HG03103 (cell line): ENCODE data around the gene SMIM35.
"Not testable (repeated sequence)": the region's sequence is repeated elsewhere in the genome, so short reads cannot be mapped to it uniquely, and the experiment has no call there.

ENCODE experiments used
- ATAC-seq: cut with Tn5 transposase; IDR thresholded peaks from one replicate; pipeline ENCODE4 v1.9.1; 2021; ENCODE audit warnings: low read depth; ENCODE audit not compliant: unreplicated experiment

SMIM35 gene

GRCh38 chr11:118046051-118046963 lies 40.5 kb downstream of the SMIM35 start:
- ATAC-seq: no peak

- ATAC-seq: no peak
These were observed 41.6 kb downstream of the SMIM35 start for GRCh38 chr11:118045191-118045590.

DNA sequence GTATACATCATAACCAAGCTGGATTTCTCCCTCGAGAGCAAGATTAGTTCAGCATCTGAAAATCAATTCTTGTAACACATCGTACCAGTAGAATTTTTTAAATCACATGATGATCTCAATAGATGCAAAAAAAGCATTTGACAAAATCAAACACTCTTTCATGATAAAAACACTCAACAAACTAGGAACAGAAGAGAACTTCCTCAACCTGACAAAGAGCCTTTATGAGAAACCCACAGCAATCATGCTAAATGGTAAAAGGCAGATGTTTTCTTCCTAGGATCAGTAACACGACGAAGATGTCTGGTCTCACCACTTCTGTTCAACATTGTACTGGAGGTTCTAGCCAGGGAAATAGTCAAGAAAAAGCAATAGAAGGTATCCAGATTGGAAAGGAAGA lies 44.0 kb downstream of the SMIM35 start:
- no peak for ATAC-seq

DNA sequence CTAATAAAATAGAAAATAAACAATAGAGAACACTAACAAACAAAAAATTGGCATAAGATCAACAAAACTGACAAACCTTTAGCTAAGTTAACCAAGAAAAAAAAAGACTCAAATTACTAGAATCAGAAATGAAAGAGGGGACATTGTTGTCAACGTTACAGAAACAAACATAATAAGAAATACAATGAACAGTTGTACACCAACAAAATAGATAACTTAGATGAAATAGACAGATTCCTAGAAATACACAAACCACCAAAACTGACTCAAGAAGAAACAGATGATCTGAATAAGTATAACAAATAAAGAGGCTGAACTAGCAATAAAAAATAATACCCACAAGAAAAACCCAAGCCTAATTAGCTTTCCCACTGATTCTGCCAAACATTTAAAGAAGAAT lies 44.6 kb downstream of the SMIM35 start:
- no peak for ATAC-seq

DNA sequence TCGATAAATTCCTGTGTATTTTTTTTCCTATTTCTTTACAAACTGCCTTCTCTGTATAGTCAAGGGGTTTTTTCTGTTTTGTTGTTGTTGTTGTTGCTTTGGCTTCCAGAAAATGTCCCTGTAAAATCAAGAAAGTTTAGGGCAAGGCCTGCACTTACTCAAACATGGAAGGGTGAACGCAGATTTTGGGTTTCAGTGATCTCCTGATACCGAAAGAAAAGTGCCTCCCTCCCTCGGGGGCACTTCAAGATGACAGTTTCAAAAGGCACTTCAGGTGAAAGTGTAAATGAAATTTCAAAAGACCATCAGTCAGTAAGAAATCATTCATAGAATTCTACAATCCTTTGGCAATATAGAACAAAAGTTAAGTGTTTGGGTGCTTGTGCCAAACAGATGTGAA lies 53.3 kb downstream of the SMIM35 start:
- no peak for ATAC-seq

DNA sequence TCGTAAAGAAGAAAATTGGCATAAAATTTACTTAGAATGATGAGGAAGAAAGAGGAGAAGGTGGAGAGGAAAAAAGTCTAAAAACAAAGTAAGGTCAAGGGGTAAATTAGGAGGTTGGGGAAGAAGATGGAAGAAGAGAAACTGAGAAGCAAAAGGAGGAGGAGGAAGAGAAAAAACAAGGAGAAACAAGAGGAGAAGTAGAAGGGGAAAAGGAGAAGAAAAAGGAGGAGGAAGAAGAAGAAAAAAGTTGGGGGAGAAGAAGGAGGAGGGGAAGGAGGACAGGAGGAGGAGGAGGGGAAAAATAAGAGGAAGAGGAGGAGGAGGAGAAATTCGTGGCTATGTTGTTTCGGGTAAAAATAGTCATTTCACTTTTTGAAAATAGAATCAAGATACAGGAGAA lies 58.1 kb downstream of the SMIM35 start:
- ATAC-seq: no peak

- no peak for ATAC-seq
These were observed 59.1 kb downstream of the SMIM35 start for GRCh38 chr11:118027694-118028093.

- ATAC-seq: no peak
These were observed 65.6 kb downstream of the SMIM35 start for GRCh38 chr11:118021146-118021545.

DNA sequence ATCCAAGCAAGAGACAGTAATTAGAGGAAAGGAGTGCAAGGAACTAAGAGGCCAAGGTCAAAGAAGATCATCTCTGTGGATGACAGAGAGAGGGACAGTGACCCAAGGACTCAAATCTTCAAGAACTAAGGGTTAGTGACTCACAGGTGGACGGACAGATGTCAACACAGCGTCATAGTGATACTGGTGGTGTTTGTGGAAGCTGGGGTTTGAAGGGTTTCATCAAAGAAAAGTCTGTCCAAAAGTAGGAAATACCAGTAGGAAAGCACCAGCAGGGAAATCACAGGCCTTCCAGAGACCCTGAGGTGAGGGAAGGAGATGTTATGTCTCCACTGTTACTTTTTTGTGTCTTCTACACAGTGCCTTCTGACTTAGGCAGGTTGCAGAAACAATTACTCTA lies 68.4 kb downstream of the SMIM35 start:
- ATAC-seq: no peak

GRCh38 chr11:118017631-118018315 lies 69.0 kb downstream of the SMIM35 start:
- ATAC-seq: no peak

- ATAC-seq: no peak
These were observed 69.7 kb downstream of the SMIM35 start for GRCh38 chr11:118017111-118017510.

DNA sequence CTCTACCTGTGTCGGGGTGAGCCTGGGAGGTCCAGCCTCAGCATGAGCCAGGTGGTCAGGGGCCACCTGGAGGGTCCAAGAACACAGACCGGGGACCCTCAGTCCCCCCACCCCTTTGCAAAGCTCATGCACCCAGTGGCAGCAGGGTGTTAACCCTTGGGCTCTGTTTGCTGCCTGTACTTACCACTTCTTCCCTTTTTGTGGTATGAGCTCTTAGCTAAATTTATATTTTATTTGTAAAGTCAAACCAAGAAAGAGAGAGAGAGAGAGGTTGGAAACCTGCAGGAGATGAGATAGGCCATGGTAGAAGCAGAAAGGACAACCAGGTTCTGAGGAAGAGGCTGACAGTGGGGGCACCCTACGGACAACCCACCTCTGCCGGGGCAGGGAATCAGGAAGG lies 70.7 kb downstream of the SMIM35 start:
- ATAC-seq: no peak

- no peak for ATAC-seq
These were observed 71.3 kb downstream of the SMIM35 start for GRCh38 chr11:118015385-118015841.

DNA sequence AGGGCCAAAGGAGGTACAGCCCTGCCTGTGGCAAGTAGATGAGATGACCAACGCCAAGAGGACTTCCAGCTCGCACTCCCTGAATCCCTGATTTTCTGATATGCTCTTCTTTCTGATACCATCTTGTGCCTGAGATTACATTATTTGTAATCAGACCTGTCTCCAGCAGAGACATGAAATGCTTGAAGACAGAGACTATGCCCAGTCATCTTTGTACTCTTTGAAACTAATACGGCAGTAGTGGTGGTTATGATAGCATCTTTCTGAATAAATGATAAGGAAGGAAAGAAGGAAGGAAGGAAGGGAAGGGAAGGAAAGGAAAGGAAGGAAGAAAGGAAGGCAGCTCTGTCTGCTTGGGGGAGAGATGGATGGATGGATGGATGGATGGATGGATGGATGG lies 72.7 kb downstream of the SMIM35 start:
- ATAC-seq: no peak

DNA sequence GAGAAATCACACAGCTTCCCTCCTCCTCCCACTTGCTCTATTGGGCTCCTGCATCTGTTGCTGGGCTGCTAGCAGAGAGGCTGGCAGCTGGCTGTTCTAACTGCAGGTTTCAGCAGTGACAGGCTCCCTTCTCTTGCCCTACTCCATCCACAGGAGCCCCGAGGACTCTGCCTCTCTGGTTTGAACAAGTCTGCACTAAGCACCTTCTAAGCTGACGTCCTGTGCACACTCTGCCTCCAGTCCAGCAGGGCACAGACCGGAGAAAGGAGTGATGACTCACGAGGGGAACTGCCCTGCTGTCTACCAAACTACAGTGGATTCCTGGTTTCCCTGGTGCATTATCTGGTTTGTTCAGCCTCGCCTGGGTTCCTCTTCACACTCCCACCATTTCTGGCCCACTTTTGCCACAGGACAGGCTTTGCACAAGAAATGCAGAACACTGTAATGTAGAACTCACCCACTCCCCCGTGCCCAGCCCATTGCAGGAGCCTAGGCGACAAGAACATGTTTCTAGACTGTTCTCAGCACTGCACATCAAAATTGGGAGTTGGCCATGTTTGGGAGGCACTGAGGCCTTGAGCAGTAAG lies 74.6 kb downstream of the SMIM35 start:
- ATAC-seq: no peak

DNA sequence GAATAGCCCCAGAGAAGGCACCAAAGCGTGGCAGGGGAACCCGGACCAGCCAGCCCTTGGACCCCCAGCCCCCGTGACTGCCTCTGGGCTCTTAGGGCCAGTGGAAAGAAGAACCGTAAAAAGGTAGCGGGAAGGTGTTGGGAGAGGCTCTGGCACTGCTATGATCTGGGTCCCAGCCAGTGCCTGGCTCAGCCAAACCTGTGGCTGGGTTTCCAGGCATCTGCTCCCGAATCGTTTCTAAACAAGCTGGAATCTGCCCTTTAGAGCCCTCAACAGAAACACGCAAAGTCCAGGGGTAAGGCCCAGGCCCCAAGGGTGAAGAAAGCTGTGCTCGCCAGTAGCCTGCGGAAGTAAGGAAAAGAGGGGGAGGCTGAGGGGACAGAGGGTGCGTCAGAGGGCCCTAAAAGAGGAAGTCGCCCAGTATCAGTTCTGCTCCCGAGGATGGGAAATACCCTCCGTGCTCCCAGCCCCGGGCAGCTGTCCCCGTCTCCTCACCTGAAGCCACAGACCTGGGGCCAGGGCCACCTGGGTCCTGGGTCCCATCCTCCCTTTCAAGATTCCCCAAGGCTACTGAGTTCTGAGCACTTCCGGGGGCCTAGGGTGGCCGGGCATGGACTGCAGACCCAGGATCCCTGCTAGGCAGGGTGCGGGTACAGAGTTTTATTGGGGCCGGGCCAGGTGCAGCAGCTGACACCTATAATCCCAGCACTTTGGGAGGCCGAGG lies 75.9 kb downstream of the SMIM35 start:
- ATAC-seq: peak; percentile 68

DNA sequence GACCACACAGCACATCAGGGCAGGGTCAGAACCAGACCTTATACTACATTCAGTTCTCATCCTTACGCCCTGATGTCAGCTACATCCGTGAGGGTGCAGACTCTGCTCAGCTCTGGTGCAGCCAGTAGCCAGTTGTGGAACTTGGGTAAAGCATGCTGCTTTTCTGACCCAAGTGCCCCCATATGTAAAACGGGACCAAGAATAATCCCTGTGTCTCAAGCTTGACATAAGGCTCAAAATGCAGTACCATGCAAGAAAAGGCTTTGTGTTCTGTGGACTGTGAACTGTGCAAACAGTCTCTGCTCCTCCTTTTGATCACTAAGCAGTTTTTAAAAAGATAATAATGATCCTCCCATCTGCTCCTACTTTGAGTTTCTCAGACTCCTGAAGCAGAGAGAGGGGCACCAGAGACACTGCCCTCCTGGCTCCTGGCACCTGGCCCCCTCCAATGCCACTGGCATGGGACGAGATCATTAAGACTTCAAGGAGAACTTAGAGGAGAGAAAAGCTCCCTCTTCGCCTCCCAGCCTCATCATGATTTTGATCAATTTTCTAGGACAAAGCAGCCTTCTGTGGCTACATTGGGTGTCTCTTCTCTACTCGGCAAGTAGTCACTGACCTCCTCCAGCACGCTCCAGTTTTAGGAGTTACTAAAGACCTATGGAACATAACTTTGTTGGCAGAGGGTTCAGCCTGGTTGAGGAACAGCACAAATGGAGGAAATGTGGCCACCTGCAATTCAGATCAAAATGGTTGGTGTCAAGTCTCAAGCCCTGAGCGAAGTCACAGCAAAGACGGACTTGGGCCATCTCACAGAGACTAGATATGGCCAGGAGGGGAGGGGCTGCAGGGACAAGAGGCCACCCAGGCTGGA lies 76.7 kb downstream of the SMIM35 start:
- ATAC-seq: no peak

DNA sequence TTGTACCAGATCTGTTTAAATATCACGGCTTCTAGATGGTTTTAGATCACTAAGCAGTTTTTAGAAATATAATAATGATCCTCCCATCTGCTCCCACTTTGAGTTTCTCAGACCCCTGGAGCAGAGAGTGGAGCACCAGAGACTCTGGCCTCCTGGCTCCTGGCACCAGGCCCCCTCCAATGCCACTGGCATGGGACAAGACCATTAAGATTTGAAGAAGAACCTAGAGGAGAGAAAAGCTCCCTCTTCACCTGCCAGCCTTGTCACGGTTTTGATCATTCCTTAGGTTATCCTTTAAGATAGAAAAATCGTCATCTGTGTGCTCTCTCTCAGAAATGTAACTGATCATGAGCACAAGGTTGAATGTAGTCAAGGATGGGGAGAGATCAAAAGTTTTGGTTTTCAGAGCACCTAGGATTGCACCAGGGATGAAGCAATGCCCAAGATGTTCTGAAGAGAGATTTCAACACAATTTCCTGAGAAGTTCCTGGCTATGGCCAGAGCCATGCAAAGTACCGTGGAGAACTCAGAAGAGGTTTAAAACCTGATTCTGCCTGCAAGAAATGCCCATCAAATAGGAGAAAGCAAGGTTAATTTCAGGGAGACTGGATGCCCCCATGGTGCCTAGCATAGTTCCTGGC lies 78.4 kb downstream of the SMIM35 start:
- ATAC-seq: no peak

DNA sequence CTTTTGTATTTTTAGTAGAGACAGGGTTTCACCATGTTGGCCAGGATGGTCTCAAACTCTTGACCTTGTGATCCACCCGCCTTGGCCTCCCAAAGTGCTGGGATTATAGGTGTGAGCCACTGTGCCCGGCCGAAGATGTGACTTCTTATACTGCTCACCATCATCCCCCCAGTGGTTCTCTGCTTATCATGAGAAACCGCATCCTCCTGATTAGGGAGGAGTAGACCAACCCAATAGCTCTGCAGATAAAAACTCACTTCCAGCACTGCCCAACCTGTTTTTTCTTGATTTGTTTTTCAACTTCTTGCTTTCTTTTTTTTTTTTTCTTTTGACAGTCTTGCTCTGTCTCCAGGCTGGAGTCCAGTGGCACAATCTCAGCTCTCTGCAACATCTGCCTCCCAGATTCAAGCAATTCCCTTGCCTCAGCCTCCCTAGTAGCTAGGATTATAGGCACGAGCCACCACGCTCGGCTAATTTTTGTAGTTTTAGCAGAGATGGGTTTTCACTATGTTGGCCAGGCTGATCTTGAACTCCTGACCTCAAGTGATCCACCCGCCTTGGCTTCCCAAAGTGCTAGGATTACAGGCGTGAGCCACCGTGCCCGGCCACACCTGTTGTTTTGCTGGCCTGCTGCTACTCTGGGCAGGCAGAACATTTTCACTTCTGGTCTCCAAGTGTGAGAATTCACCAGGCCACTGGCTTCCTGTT lies 79.0 kb downstream of the SMIM35 start:
- ATAC-seq: not testable (repeated sequence)
